H9 (cell line): ENCODE results near the gene P3H3. TPM values are rescaled to one million over a fixed set of nuclear protein-coding genes. Genes with fewer than 3 reads are reported as not detected.
A peak's percentile ranks its signal among the peaks of the same experiment; 100 is the strongest.
"Not testable (repeated sequence)": the region's sequence is repeated elsewhere in the genome, so short reads cannot be mapped to it uniquely, and the experiment has no call there.

Source experiments
- DNase-seq: peaks from one replicate; pipeline ENCODE4 v3.0.0-alpha.2; 2017
- H2AFZ ChIP-seq: one replicate; pipeline ENCODE4 v1.6.1; 2013; ENCODE audit warnings: mild to moderate bottlenecking, low read length, control low read depth, moderate library complexity
- H2AK5ac ChIP-seq: 2 replicates; pipeline ENCODE4 v1.6.1; 2013; ENCODE audit warnings: low read length, control low read depth, mixed read lengths; ENCODE audit not compliant: insufficient read length
- H2BK120ac ChIP-seq: one replicate; pipeline ENCODE4 v1.6.1; 2013; ENCODE audit warnings: low read depth, mild to moderate bottlenecking, low read length, control low read depth, inconsistent platforms; ENCODE audit not compliant: poor library complexity, severe bottlenecking
- H2BK12ac ChIP-seq: 2 replicates; pipeline ENCODE4 v1.6.1; 2013; ENCODE audit warnings: low read length, control low read depth, mixed read lengths, low read depth; ENCODE audit not compliant: insufficient read length
- H2BK15ac ChIP-seq: 2 replicates; pipeline ENCODE4 v1.6.1; 2013; ENCODE audit warnings: low read depth, low read length, control low read depth
- H2BK20ac ChIP-seq: one replicate; pipeline ENCODE4 v1.6.1; 2013; ENCODE audit warnings: low read depth, mild to moderate bottlenecking, low read length, control low read depth, inconsistent platforms; ENCODE audit not compliant: poor library complexity, severe bottlenecking
- H2BK5ac ChIP-seq: 2 replicates; pipeline ENCODE4 v1.6.1; 2013; ENCODE audit warnings: low read length, control low read depth, mixed read lengths; ENCODE audit not compliant: insufficient read length
- H3K14ac ChIP-seq: 2 replicates; pipeline ENCODE4 v1.6.1; 2013; ENCODE audit warnings: low read length, control low read depth; ENCODE audit not compliant: insufficient read depth
- H3K18ac ChIP-seq: 2 replicates; pipeline ENCODE4 v1.6.1; 2013; ENCODE audit warnings: low read depth, mild to moderate bottlenecking, mixed read lengths, low read length, control low read depth; ENCODE audit not compliant: insufficient read length
- H3K23ac ChIP-seq: 2 replicates; pipeline ENCODE4 v1.6.1; 2013; ENCODE audit warnings: low read length, control low read depth, mixed read lengths, low read depth; ENCODE audit not compliant: insufficient read length
- H3K23me2 ChIP-seq: 2 replicates; pipeline ENCODE4 v1.6.1; 2013; ENCODE audit warnings: low read depth, mild to moderate bottlenecking, mixed read lengths, low read length, control low read depth; ENCODE audit not compliant: insufficient read length, poor library complexity, severe bottlenecking
- H3K27ac ChIP-seq: 2 replicates; pipeline ENCODE4 v1.5.1; 2013; ENCODE audit warnings: low read length, control low read depth, mixed read lengths, low read depth; ENCODE audit not compliant: insufficient read length
- H3K27me3 ChIP-seq: 2 replicates; pipeline ENCODE4 v1.6.1; 2013; ENCODE audit warnings: low read length, control low read depth, inconsistent platforms; ENCODE audit not compliant: insufficient read depth
- H3K4ac ChIP-seq: 2 replicates; pipeline ENCODE4 v1.6.1; 2013; ENCODE audit warnings: low read depth, mild to moderate bottlenecking, control low read depth, inconsistent platforms, low read length, moderate library complexity
- H3K4me1 ChIP-seq: 2 replicates; pipeline ENCODE4 v1.6.1; 2013; ENCODE audit warnings: low read length, control low read depth, inconsistent platforms; ENCODE audit not compliant: insufficient read depth
- H3K4me2 ChIP-seq: 2 replicates; pipeline ENCODE4 v1.6.1; 2013; ENCODE audit warnings: low read length, control low read depth, mixed read lengths; ENCODE audit not compliant: insufficient read length, insufficient read depth
- H3K56ac ChIP-seq: 2 replicates; pipeline ENCODE4 v1.6.1; 2013; ENCODE audit warnings: low read depth, mild to moderate bottlenecking, mixed read lengths, low read length, control low read depth; ENCODE audit not compliant: insufficient read length
- H3K79me1 ChIP-seq: 2 replicates; pipeline ENCODE4 v1.6.1; 2013; ENCODE audit warnings: low read depth, mild to moderate bottlenecking, moderate library complexity, low read length, control low read depth, inconsistent platforms; ENCODE audit not compliant: insufficient read depth, poor library complexity, severe bottlenecking
- H3K79me2 ChIP-seq: 2 replicates; pipeline ENCODE4 v1.6.1; 2013; ENCODE audit warnings: low read length, control low read depth, inconsistent platforms; ENCODE audit not compliant: insufficient read depth
- H3K9ac ChIP-seq: 2 replicates; pipeline ENCODE4 v1.6.1; 2013; ENCODE audit warnings: low read length, control low read depth, mixed read lengths; ENCODE audit not compliant: insufficient read length; ENCODE audit errors: extremely low read depth
- H3K9me3 ChIP-seq: one replicate; pipeline ENCODE4 v1.6.1; 2013; ENCODE audit warnings: low read depth, low read length, inconsistent platforms; ENCODE audit not compliant: control insufficient read depth
- H3T11ph ChIP-seq: one replicate; pipeline ENCODE4 v1.6.1; 2013; ENCODE audit warnings: mild to moderate bottlenecking, low read length, control low read depth, inconsistent platforms
- H4K20me1 ChIP-seq: one replicate; pipeline ENCODE4 v1.6.1; 2013; ENCODE audit not compliant: control insufficient read depth, insufficient read length, insufficient read depth
- H4K5ac ChIP-seq: 2 replicates; pipeline ENCODE4 v1.6.1; 2013; ENCODE audit warnings: low read depth, mild to moderate bottlenecking, mixed read lengths, low read length, control low read depth; ENCODE audit not compliant: insufficient read length
- H4K8ac ChIP-seq: replicated peaks from 2 replicates; pipeline ENCODE4 v1.6.1; 2013; ENCODE audit warnings: low read length, control low read depth, mixed read lengths, low read depth; ENCODE audit not compliant: insufficient read length
- H4K91ac ChIP-seq: 2 replicates; pipeline ENCODE4 v1.6.1; 2013; ENCODE audit warnings: low read depth, mild to moderate bottlenecking, moderate library complexity, mixed read lengths, low read length, control low read depth; ENCODE audit not compliant: insufficient read length
- H3K27ac Mint-ChIP-seq, 3 experiments: 2 replicates in 2 of 3; 3 replicates in 1 of 3; pipeline ENCODE4 v1.8.0; 2020 to 2021; ENCODE audit warnings: mixed read lengths in 3 of 3, mild to moderate bottlenecking in 1 of 3, moderate library complexity in 1 of 3
- H3K27me3 Mint-ChIP-seq: 2 replicates; pipeline ENCODE4 v1.8.0; 2021; ENCODE audit warnings: low read depth, mild to moderate bottlenecking, moderate library complexity, mixed read lengths
- H3K36me3 Mint-ChIP-seq, 3 experiments: 2 replicates in 2 of 3; 3 replicates in 1 of 3; pipeline ENCODE4 v1.8.0; 2020 to 2021; ENCODE audit warnings: low read depth in 3 of 3, mixed read lengths in 3 of 3; ENCODE audit not compliant: insufficient read depth in 1 of 3
- H3K4me1 Mint-ChIP-seq, 2 experiments: 2 replicates each; pipeline ENCODE4 v1.8.0; 2020; ENCODE audit warnings: mixed read lengths in 2 of 2
- H3K4me3 Mint-ChIP-seq, 2 experiments: 2 replicates in 1 of 2; 3 replicates in 1 of 2; pipeline ENCODE4 v1.8.0; 2020 to 2021; ENCODE audit warnings: mild to moderate bottlenecking in 2 of 2, mixed read lengths in 2 of 2, moderate library complexity in 1 of 2
- H3K9me3 Mint-ChIP-seq, 2 experiments: 2 replicates in 1 of 2; 3 replicates in 1 of 2; pipeline ENCODE4 v1.8.0; 2020; ENCODE audit warnings: mild to moderate bottlenecking in 2 of 2, mixed read lengths in 2 of 2, moderate library complexity in 1 of 2
- WGBS: extraction: QIAGEN DNeasy Blood & Tissue Kit; methylation state at CpG from one replicate; pipeline ENCODE4 v1.1.7; 2013; ENCODE audit warnings: missing lambda C conversion rate, low lambda C conversion rate, mixed read lengths; ENCODE audit not compliant: insufficient read length; ENCODE audit errors: extremely low coverage; 5-methylcytosine and 5-hydroxymethylcytosine counted together
- total RNA-seq: library from RNA; stranded (reverse); gene quantifications from 2 replicates; pipeline ENCODE4 v1.2.1, GENCODE V29; 2021
- TF ChIP-seq, protein P1 (sequence below): fragments of 200-600 bp; sonication (generic); conservative IDR thresholded peaks from 3 replicates; pipeline ENCODE4 v1.8.0; 2021; ENCODE audit warnings: antibody characterized with exemption, mild to moderate bottlenecking

Gene P3H3
- total RNA-seq, 1 experiment from 2014 or later: 55.0 TPM

DNA sequence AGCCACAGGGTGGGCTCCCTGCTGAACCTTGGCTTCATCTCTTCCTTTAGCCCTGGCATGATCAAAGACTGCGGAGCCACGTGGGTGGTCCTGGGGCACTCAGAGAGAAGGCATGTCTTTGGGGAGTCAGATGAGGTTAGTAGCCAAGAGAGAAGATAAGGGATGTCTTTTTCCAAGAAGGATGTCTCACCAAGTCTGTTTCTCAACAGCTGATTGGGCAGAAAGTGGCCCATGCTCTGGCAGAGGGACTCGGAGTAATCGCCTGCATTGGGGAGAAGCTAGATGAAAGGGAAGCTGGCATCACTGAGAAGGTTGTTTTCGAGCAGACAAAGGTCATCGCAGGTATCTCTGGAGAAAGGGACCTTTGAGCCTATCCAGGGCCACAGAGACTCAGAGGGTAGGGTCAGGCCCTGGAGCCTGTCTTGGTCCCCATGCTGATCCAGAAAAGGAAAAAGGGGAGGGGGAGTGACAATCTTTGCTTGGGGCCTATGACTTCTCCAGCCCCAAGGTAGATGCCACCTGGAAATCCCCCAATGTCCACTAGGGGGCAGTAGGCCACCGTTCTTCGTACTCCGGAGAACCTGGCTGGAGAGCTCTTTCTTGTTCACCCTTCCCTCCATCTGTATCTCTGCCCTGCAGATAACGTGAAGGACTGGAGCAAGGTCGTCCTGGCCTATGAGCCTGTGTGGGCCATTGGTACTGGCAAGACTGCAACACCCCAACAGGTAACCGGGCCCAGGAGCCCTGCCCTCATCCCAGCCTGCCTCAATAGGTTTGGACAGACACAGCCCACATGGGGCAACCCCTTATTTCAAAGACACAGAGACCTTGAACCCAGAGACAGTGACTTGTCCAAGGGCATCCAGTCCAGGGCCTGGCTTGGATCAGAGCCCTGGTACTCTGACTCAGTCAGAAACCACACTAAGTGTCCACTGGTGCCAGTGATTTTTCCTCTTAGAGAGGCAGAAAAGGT, 41.1 kb downstream of the P3H3 start:
- peak overlapping the region; percentile 94 for H3K4me2 ChIP-seq
- peak overlapping the region; percentile 60 for H3K9ac ChIP-seq
- Mint-ChIP-seq H3K27me3 (no peaks in the 10 kb centered on the region; the same call in 1 of the 2 replicates), H3K4me1 (peaks cover 53 to 58% of the 10 kb centered on the region in 2 experiments), H3K36me3 (peaks cover 39 to 60% (median 48%) of the 10 kb centered on the region in 3 experiments), H3K27ac (peak overlapping the region; percentile 77 to 96 (median 92)), H3K4me3 (peak overlapping the region; percentile 91 to 95), H3K9me3 (no peaks in the 10 kb centered on the region; a peak in 1 of 5 replicates)
- no peaks in the 10 kb centered on the region; the same call in 1 of the 2 replicates for H3K4me1 ChIP-seq
- H3K27ac ChIP-seq: no peak overlapping the region
- no peaks in the 10 kb centered on the region for H3K79me1 ChIP-seq
- WGBS: no CpG with 5 or more reads among the region's 12 CpGs
- H3K9me3 ChIP-seq: no peaks in the 10 kb centered on the region
- H4K5ac ChIP-seq: no peak overlapping the region
- no peak overlapping the region for H3K4ac ChIP-seq
- no peak overlapping the region for H2BK120ac ChIP-seq
- peaks cover 5% of the 10 kb centered on the region; the same call in 1 of the 2 replicates for H3K79me2 ChIP-seq
- no peak overlapping the region for H3T11ph ChIP-seq
- H2AK5ac ChIP-seq: no peak overlapping the region
- no peak overlapping the region for H2BK5ac ChIP-seq
- H3K56ac ChIP-seq: no peak overlapping the region
- no peak overlapping the region for H2BK20ac ChIP-seq
- H4K8ac ChIP-seq: no peak overlapping the region
- no peak overlapping the region for H4K91ac ChIP-seq
- peaks cover 16% of the 10 kb centered on the region for H3K23me2 ChIP-seq
- H3K18ac ChIP-seq: no peak overlapping the region
- no peak overlapping the region for H3K14ac ChIP-seq
- no peak overlapping the region for H2BK12ac ChIP-seq
- H3K27me3 ChIP-seq: no peaks in the 10 kb centered on the region
- H2BK15ac ChIP-seq: no peak overlapping the region
- TF ChIP-seq, protein P1, sequence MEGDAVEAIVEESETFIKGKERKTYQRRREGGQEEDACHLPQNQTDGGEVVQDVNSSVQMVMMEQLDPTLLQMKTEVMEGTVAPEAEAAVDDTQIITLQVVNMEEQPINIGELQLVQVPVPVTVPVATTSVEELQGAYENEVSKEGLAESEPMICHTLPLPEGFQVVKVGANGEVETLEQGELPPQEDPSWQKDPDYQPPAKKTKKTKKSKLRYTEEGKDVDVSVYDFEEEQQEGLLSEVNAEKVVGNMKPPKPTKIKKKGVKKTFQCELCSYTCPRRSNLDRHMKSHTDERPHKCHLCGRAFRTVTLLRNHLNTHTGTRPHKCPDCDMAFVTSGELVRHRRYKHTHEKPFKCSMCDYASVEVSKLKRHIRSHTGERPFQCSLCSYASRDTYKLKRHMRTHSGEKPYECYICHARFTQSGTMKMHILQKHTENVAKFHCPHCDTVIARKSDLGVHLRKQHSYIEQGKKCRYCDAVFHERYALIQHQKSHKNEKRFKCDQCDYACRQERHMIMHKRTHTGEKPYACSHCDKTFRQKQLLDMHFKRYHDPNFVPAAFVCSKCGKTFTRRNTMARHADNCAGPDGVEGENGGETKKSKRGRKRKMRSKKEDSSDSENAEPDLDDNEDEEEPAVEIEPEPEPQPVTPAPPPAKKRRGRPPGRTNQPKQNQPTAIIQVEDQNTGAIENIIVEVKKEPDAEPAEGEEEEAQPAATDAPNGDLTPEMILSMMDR: peak; percentile 97
- H4K20me1 ChIP-seq: no peaks in the 10 kb centered on the region
- DNase-seq: peak; percentile 94
- no peak overlapping the region for H2AFZ ChIP-seq
- H3K23ac ChIP-seq: no peak overlapping the region

DNA sequence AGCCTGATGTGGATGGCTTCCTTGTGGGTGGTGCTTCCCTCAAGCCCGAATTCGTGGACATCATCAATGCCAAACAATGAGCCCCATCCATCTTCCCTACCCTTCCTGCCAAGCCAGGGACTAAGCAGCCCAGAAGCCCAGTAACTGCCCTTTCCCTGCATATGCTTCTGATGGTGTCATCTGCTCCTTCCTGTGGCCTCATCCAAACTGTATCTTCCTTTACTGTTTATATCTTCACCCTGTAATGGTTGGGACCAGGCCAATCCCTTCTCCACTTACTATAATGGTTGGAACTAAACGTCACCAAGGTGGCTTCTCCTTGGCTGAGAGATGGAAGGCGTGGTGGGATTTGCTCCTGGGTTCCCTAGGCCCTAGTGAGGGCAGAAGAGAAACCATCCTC, 42.1 kb downstream of the P3H3 start:
- not testable (repeated sequence) for H2BK12ac ChIP-seq, H3K14ac ChIP-seq, H2AFZ ChIP-seq, H3K4me1 ChIP-seq, H3K56ac ChIP-seq, H3K9ac ChIP-seq, H3K79me1 ChIP-seq, H3K9me3 ChIP-seq, H2BK15ac ChIP-seq, H2BK5ac ChIP-seq, H4K8ac ChIP-seq, H3K27me3 Mint-ChIP-seq, H3K27me3 ChIP-seq, H4K91ac ChIP-seq, H3K9me3 Mint-ChIP-seq, H3K79me2 ChIP-seq, H3K27ac ChIP-seq, H3K4ac ChIP-seq, H3K23ac ChIP-seq, H3T11ph ChIP-seq, H4K5ac ChIP-seq, H2BK20ac ChIP-seq, H2BK120ac ChIP-seq, H4K20me1 ChIP-seq, H3K4me2 ChIP-seq, DNase-seq, H3K18ac ChIP-seq, H2AK5ac ChIP-seq
- peaks cover 31 to 51% (median 38%) of the 10 kb centered on the region in 3 experiments for H3K36me3 Mint-ChIP-seq
- peak overlapping the region in 2 of 3 experiments; percentile 79 to 81; a peak in 3 of 7 replicates for H3K27ac Mint-ChIP-seq
- peaks cover 16% of the 10 kb centered on the region for H3K23me2 ChIP-seq
- WGBS: no CpG with 5 or more reads among the region's 4 CpGs
- peaks cover 53 to 63% of the 10 kb centered on the region in 2 experiments for H3K4me1 Mint-ChIP-seq
- H3K4me3 Mint-ChIP-seq: peak overlapping the region; percentile 24 to 25; a peak in 4 of 5 replicates
